Neural progenitor cell (in vitro differentiated cells): Measurements from ENCODE around the gene TIFAB. TPM values are rescaled to one million over a fixed set of nuclear protein-coding genes. Genes with fewer than 3 reads are reported as not detected.

Experiments used
- DNase-seq: peaks from one replicate; pipeline ENCODE4 v3.0.0-alpha.2; 2016; ENCODE audit warnings: low spot score
- H2AFZ ChIP-seq: fragments of 200-600 bp; sonication (generic); replicated peaks from 2 replicates; pipeline ENCODE4 v1.6.1; 2016; ENCODE audit warnings: antibody characterized with exemption
- H3F3A ChIP-seq: fragments of 200-600 bp; sonication (generic); 2 replicates; pipeline ENCODE4 v1.6.1; 2016; ENCODE audit warnings: antibody characterized with exemption, low read depth
- H3K27ac ChIP-seq: fragments of 200-600 bp; sonication (generic); 2 replicates; pipeline ENCODE4 v1.5.1; 2016; ENCODE audit warnings: mild to moderate bottlenecking
- H3K27me3 ChIP-seq: fragments of 200-600 bp; sonication (generic); 2 replicates; pipeline ENCODE4 v1.6.1; 2016; ENCODE audit warnings: mild to moderate bottlenecking, moderate library complexity
- H3K36me3 ChIP-seq: fragments of 200-600 bp; sonication (generic); 2 replicates; pipeline ENCODE4 v1.5.1; 2016
- H3K4me1 ChIP-seq: fragments of 200-600 bp; sonication (generic); 2 replicates; pipeline ENCODE4 v1.6.1; 2016; ENCODE audit warnings: mixed run types
- H3K4me2 ChIP-seq: fragments of 200-600 bp; sonication (generic); 2 replicates; pipeline ENCODE4 v1.6.1; 2016
- H3K4me3 ChIP-seq: fragments of 200-600 bp; sonication (generic); 2 replicates; pipeline ENCODE4 v1.5.1; 2016
- H3K79me2 ChIP-seq: fragments of 200-600 bp; sonication (generic); 2 replicates; pipeline ENCODE4 v1.6.1; 2016; ENCODE audit warnings: low read depth
- H3K9ac ChIP-seq: fragments of 200-600 bp; sonication (generic); 2 replicates; pipeline ENCODE4 v1.6.1; 2016
- H3K9me3 ChIP-seq: fragments of 200-600 bp; sonication (generic); 2 replicates; pipeline ENCODE4 v1.5.1; 2016; ENCODE audit warnings: low read depth
- H4K20me1 ChIP-seq: fragments of 200-600 bp; sonication (generic); 2 replicates; pipeline ENCODE4 v1.6.1; 2016; ENCODE audit warnings: low read depth
- H3K27ac Mint-ChIP-seq: 3 replicates; pipeline ENCODE4 v1.8.0; 2021; ENCODE audit warnings: mixed read lengths
- H3K27me3 Mint-ChIP-seq: 2 replicates; pipeline ENCODE4 v1.8.0; 2022; ENCODE audit warnings: low read depth, mild to moderate bottlenecking, inconsistent platforms, moderate library complexity, mixed read lengths; ENCODE audit not compliant: insufficient read depth
- H3K36me3 Mint-ChIP-seq: 3 replicates; pipeline ENCODE4 v1.8.0; 2021; ENCODE audit warnings: mixed read lengths
- H3K4me1 Mint-ChIP-seq: 3 replicates; pipeline ENCODE4 v1.8.0; 2021; ENCODE audit warnings: mixed read lengths
- H3K4me3 Mint-ChIP-seq: 3 replicates; pipeline ENCODE4 v1.8.0; 2021; ENCODE audit warnings: mild to moderate bottlenecking, moderate library complexity, mixed read lengths
- H3K9me3 Mint-ChIP-seq: 3 replicates; pipeline ENCODE4 v1.8.0; 2020; ENCODE audit warnings: mixed read lengths
- EZH2 ChIP-seq: fragments of 200-600 bp; sonication (generic); IDR thresholded peaks from 2 replicates; pipeline ENCODE4 v1.6.1; 2017; ENCODE audit warnings: antibody characterized with exemption, mild to moderate bottlenecking, moderate library complexity
- EZH2phosphoT487 ChIP-seq: fragments of 200-600 bp; sonication (generic); IDR thresholded peaks from 2 replicates; pipeline ENCODE4 v1.6.1; 2017; ENCODE audit warnings: antibody characterized with exemption
- total RNA-seq: library from RNA; depleted of rRNA; stranded (reverse); fragments of >200 nt; gene quantifications from 2 replicates; pipeline ENCODE4 v1.2.3, GENCODE V29; 2015; ENCODE audit warnings: low replicate concordance
- TF ChIP-seq, protein P1 (sequence below): fragments of 200-600 bp; sonication (generic); IDR thresholded peaks from 2 replicates; pipeline ENCODE4 v1.5.1; 2017; ENCODE audit warnings: antibody characterized with exemption, mild to moderate bottlenecking

TIFAB gene
- total RNA-seq, 1 donor from 2014 or later, result not detected

DNA sequence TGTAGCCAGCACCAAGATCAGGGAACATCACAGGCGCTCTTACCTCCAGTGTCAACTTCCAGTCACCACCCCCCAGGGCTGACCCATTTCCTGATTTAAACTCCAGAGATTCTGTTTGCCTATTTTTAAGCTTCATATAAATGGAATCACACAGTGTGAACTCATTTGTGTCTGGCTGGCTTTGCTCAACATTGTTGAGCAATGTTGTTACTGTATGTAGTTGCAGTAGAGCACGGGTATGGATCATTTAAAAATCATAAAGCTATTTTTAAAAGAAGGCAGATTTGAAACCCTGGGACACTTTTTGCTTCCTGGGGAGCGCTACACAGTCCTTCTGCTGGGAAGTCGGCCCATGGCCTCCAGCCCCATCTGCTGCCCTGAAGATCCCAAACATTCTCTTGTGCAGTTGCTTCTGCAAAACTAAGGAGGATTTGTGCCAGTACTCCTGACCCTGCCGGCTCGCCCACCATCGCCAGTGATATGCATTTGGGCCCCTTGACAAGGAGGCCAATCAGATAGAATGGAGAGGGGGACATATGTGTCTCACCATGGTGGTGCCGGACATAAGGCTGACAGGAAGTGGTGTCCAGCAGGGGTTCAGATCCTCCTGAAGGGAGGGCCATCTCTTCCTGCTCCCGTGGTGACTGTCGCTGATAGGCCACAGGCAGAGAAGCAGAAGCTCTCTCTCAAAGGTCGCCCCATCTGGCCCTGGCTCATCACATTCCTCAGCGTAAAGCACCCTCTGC lies 18.3 kb downstream of the TIFAB start:
- Histone ChIP-seq H2AFZ (no peak overlapping the region), H3K4me2 (no peak overlapping the region)
- peaks cover 2% of the 10 kb centered on the region for H3K9me3 Mint-ChIP-seq

DNA sequence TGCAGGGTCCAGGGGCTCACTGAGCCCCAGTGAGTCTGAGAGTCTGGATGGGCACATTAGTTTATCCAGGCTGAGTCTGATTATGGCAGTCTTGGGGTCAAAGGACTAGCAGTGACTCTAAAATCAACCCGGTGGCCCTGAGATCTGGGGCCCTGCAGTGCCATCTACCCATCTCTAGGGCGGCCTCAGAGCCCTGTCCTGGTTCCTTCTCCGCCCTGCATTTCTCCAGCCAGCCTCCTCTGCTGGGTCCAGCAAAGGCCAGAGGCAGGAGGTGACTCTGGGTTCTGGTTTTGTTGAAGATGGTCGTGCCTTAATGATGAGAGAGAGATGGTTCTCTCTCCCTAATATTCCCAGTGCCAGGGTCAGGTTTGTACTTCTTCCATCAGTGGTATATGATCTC lies 20.0 kb downstream of the TIFAB start:
- H4K20me1 ChIP-seq, result no peaks in the 10 kb centered on the region
- no peaks in the 10 kb centered on the region for H3K36me3 ChIP-seq
- TF ChIP-seq EZH2phosphoT487 (no peak), EZH2 (no peak)
- TF ChIP-seq, protein P1, sequence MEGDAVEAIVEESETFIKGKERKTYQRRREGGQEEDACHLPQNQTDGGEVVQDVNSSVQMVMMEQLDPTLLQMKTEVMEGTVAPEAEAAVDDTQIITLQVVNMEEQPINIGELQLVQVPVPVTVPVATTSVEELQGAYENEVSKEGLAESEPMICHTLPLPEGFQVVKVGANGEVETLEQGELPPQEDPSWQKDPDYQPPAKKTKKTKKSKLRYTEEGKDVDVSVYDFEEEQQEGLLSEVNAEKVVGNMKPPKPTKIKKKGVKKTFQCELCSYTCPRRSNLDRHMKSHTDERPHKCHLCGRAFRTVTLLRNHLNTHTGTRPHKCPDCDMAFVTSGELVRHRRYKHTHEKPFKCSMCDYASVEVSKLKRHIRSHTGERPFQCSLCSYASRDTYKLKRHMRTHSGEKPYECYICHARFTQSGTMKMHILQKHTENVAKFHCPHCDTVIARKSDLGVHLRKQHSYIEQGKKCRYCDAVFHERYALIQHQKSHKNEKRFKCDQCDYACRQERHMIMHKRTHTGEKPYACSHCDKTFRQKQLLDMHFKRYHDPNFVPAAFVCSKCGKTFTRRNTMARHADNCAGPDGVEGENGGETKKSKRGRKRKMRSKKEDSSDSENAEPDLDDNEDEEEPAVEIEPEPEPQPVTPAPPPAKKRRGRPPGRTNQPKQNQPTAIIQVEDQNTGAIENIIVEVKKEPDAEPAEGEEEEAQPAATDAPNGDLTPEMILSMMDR, result no peak
- H3K4me3 ChIP-seq, result no peak overlapping the region
- no peaks in the 10 kb centered on the region for H3K79me2 ChIP-seq
- H3K4me1 ChIP-seq, result peaks cover 8% of the 10 kb centered on the region
- no peak overlapping the region for H3K4me3 Mint-ChIP-seq
- H3K36me3 Mint-ChIP-seq, result peaks cover 2% of the 10 kb centered on the region
- H3K9ac ChIP-seq, result no peak overlapping the region
- no peak for DNase-seq
- H3K4me1 Mint-ChIP-seq, result peaks cover 10% of the 10 kb centered on the region
- H3K27me3 ChIP-seq, result no peaks in the 10 kb centered on the region
- H3K27me3 Mint-ChIP-seq, result no peaks in the 10 kb centered on the region
- no peak overlapping the region for H2AFZ ChIP-seq
- H3K27ac ChIP-seq, result no peak overlapping the region
- peaks cover 4% of the 10 kb centered on the region for H3K9me3 ChIP-seq
- no peak overlapping the region for H3K27ac Mint-ChIP-seq
- no peak overlapping the region for H3K4me2 ChIP-seq
- H3F3A ChIP-seq, result no peaks in the 10 kb centered on the region
- peaks cover 10% of the 10 kb centered on the region for H3K9me3 Mint-ChIP-seq

More for the DNA sequence above, 18.3 kb downstream of the TIFAB start:
- no peak overlapping the region for H3K9ac ChIP-seq
- H3K4me3 ChIP-seq, result no peak overlapping the region
- Mint-ChIP-seq H3K27ac (peak overlapping the region; percentile 85), H3K27me3 (no peaks in the 10 kb centered on the region), H3K36me3 (no peaks in the 10 kb centered on the region), H3K4me1 (peaks cover 10% of the 10 kb centered on the region), H3K4me3 (no peak overlapping the region)
- no peak for TF ChIP-seq EZH2phosphoT487
- TF ChIP-seq, protein P1, result no peak
- no peak for TF ChIP-seq EZH2
- H3K79me2 ChIP-seq, result no peaks in the 10 kb centered on the region
- no peak for DNase-seq
- H3K9me3 ChIP-seq, result peaks cover under 1% of the 10 kb centered on the region
- H3F3A ChIP-seq, result no peaks in the 10 kb centered on the region
- H3K27ac ChIP-seq, result no peak overlapping the region
- H4K20me1 ChIP-seq, result no peaks in the 10 kb centered on the region
- H3K4me1 ChIP-seq, result peaks cover 8% of the 10 kb centered on the region
- H3K36me3 ChIP-seq, result no peaks in the 10 kb centered on the region
- no peaks in the 10 kb centered on the region for H3K27me3 ChIP-seq

GRCh38 chr5:135430135-135430437 lies 22.1 kb downstream of the TIFAB start:
- no peaks in the 10 kb centered on the region for H3K79me2 ChIP-seq
- Mint-ChIP-seq H3K4me3 (peak overlapping the region; percentile 33), H3K27me3 (no peaks in the 10 kb centered on the region), H3K9me3 (peaks cover 10% of the 10 kb centered on the region), H3K36me3 (peaks cover 2% of the 10 kb centered on the region), H3K27ac (no peak overlapping the region), H3K4me1 (peaks cover 10% of the 10 kb centered on the region)
- no peak for TF ChIP-seq EZH2phosphoT487
- no peak for TF ChIP-seq EZH2
- TF ChIP-seq, protein P1, result no peak
- H4K20me1 ChIP-seq, result no peaks in the 10 kb centered on the region
- no peak overlapping the region for H3K4me2 ChIP-seq
- no peak overlapping the region for H2AFZ ChIP-seq
- H3K36me3 ChIP-seq, result no peaks in the 10 kb centered on the region
- H3F3A ChIP-seq, result no peaks in the 10 kb centered on the region
- peaks cover 8% of the 10 kb centered on the region for H3K4me1 ChIP-seq
- no peak for DNase-seq
- no peaks in the 10 kb centered on the region for H3K27me3 ChIP-seq
- H3K9ac ChIP-seq, result no peak overlapping the region
- peaks cover 4% of the 10 kb centered on the region for H3K9me3 ChIP-seq
- no peak overlapping the region for H3K4me3 ChIP-seq
- no peak overlapping the region for H3K27ac ChIP-seq
